DMS79 (cell line): ENCODE results near the gene PLXND1.
"Not testable (repeated sequence)": the region's sequence is repeated elsewhere in the genome, so short reads cannot be mapped to it uniquely, and the experiment has no call there.

Source experiments
- DNase-seq: peaks from one replicate; lab custom pipeline; 2025; lab: John Stamatoyannopoulos, UW

Gene PLXND1

DNA sequence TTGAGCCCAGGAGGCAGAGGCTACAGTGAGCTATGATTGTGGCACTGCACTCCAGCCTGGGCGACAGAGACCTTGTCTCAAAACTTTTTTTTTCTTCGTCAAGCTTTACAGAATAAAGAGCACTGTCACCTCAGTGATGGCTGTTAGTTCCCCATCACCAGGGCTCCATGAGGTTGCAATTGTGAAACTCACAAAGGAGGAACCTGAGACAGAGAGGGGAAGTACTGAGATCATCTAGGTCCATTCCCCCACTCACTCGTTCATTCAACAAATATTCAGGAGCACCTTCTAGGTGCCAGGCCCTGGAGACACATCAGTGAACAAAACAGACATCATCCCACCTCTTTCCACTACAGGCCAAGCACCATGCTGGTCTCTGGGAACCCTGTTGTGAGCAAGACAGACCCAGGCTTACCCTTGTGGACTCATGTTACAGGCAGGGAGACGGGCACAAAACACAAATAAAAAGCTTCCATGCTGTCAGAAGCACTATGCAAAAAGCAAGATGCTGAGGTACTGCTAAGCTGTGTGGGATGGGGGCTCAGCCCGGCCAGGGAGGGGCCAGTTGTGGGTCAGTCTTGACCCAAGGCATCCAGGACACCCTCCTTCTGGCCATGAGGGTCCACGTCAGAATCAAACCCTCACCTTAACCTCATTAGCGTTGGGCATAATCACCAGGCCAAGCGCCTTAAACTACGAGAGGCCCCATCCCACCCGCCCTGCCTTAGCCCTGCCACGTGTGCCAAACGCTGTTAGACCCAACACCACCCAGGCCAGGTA, 80.2 kb downstream of the PLXND1 start:
- DNase-seq: no peak

DNA sequence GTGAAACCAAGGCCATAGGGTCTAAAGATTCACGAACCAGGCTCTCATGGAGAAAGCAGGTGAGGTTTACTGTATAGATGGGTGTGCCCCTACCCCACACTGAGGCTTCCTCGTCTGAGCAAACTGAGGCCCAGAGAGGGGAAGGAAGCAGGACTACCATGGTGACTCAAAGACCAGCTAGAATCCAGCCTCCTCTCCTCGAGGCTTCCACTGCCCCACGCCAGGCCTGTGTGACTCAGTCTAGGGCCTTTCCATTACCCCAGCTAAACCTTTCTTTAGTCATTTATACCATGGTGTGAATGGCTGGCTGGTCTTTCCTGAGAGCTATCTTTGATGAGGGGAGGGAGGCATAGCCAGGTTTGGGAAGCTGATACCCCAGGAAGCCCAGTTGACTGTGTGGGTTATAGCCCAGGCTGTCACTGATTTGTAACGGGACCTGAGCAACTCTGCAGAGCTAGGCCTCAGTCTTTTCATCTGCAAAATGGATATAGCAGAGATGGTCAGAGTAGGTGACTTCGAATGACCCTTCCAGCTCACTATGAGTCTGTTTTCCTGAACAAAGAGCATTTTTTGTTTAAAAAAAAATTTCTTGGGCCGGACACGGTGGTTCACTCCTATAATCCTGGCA, 81.0 kb downstream of the PLXND1 start:
- no peak for DNase-seq

DNA sequence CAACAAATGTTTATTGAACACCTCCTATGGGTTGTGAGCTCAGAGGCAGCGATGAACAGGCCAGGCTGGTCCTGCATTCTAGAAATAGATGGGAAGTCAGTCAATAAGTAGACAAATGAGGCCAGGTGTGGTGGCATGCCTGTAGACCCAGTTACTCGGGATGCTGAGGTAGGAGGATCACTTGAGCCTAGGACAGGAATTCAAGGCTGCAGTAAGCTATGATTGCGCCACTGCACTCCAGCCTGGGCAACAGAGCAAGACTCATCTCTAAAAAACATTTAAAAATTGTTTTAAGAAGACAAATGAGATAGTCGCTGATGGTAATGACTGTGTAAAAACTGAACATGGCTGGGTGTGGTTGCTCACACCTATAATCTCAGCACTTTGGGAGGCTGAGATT, 82.4 kb downstream of the PLXND1 start:
- no peak for DNase-seq

DNA sequence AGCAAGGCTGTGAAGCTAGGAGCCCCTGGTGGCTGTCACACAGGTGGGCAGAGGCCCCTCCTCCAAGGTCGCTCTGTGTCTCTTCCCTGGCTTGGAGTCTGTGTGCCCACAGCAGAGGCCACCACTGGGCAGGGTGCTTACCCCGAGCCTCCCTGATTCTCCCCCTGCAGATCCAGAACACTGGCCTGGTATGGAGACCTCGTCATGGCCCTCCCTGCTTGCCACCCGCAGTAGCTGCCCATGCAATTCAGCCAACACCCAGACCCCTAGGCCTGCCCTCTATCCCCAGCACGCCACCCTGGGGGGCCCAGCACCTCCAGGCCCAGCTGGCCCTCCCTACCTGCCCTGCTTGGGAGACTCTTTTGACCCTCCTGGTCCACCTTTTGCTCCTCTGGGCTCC, 83.5 kb downstream of the PLXND1 start:
- DNase-seq: no peak

DNA sequence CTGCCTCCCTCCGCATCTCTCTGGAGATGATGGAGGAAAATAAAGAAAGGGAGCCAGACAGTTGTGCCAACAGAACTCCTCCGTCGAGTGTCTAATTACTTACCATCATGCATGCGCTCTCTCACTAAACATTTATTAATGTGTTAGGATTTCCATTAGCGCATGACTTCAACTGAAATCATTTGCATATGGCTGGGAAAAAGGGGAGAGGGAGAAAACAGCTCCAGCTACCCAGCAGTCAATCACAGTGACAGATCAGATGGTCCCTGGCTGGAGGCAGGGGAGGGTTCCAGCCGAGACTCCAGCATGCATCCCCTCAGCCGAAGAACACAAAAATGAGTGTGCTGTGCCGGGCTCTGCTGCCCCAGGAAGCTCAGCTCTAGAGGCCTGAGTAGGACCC, 84.9 kb downstream of the PLXND1 start:
- DNase-seq: no peak

DNA sequence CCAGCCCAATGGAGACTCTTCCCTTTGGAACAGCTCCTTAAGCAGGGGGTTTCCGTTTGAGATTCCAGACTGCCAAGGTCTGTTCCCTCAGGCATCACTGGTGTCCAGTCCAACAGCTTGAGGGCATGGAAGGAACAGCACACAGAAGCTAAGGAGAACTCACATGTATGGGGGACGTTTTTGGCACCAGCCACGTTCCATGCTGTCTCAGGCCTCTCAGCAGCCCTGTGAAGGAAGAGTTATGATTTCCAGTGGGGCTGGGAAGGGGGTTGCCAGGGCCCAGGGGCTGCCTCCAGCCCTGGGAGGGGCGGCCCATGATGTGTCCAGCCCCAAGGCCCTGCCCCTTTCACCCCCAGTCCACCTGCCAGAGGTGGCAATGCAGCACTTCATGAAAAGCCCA, 85.5 kb downstream of the PLXND1 start:
- DNase-seq: no peak

DNA sequence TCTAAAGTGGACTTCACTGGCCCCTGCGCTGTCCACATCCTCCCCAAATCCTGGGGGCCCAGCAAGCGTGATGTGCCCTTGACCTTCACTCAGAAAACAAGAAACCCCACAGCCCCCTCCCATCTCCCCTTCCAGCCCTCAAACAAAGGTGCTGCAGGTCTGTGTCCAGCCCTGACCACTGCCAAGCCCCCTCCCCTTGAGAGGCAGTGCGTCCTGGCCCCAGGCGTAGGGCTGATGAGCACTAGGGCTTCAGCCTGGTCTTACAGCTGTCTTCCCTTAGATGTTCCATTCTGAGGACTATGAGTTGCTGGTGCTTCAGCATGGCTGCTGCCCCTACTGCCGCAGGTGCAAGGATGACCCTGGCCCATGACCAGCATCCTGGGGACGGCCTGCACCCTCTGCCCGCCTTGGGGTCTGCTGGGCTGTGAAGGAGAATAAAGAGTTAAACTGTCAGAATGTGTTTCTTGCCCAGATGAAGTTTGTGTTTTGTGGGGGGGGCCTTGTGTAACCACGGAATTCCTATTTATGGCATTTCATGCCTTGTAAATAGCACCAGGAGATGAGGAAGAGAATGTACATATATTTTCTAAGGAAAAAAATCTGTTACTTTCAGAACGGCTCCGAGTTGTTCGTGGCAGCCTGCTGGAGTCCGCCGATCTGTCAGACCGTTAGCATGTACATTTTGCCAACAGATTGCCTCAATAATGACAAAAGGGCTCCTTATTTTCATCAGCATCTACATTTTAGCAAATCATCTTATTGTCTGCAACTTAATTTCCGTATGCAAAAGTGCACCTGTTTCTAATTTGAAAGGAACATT, 86.4 kb downstream of the PLXND1 start:
- DNase-seq: no peak

DNA sequence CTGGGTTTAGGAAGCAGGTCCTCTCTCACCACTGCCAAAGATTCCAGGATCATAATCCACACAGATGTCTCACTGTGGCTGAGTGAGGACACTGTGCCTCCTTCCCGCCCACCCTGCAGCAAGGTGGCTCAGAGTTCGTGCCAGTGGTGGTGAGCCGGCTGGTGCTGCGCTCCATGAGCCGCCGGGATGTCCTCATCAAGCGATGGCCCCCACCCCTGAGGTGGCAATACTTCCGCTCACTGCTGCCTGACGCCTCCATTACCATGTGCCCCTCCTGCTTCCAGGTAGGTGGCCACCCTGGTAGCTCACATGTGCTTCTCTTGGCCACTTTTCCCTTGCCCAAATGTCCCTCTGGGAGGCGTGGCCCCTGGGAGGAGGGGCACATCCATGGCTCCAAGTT, 87.0 kb downstream of the PLXND1 start:
- no peak for DNase-seq

DNA sequence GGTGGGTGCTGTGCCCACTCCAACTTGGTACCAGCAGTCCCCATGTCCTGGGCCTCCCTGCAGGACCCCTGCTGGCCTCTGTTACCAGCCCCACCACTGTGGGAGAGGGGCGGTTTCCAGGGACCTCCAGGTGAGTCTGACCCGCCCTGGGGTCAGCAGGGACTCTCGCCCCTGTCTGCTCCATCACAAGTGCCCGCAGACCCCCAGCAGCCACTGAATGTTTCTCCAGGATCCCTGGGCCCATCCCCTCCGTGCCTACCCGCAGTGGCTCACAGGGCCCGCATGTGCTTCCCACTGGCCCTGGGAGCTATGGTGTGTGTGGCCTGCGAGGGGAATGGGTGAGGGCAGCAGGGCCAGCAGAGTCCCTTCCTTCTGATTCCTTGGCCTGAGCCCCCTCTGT, 87.9 kb downstream of the PLXND1 start:
- no peak for DNase-seq

DNA sequence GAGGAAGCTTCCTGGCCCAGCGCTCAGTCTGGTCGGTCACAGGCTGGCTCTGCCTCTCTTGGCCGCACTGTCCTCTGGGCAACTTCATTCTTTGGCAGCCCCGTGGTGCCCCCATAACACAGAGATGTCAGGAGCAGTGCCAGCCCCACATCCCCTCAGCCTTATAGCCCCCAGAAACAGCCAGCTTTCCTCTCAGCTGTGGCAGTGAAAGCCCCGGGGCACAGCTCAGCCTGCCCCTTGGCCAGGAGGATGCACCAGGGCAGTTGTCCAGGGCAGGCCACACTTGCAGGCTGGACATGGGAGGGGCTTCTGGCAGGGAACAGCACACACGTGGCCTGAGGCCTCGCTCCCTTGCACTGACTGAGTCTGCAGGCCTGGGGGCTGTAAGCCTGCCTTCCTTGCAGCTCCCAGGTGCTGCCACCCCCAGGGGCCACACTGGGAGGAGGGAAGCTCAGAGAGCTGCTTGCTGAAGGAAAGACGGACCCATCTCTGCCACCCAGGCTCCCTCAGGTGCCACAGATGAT, 88.4 kb downstream of the PLXND1 start:
- no peak for DNase-seq

DNA sequence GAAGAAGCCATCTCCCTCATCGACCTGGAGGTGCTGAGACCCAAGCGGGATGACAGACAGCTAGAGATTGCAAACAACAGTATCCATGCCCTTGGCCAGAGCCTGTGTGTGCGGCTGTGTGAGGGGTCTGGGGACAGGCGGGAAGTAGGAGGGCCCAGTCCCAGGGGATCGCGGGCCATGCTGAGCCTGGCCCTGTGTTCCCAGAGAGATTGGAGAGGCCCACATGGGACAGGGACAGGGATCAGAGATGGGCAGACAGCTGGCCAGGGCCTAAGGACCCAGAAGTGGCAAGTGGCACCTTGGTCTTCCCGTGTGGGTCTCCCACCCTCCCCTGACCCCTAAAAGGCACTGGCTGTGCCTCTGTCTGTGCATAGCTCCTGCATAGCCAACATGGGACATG, 89.0 kb downstream of the PLXND1 start:
- no peak for DNase-seq

DNA sequence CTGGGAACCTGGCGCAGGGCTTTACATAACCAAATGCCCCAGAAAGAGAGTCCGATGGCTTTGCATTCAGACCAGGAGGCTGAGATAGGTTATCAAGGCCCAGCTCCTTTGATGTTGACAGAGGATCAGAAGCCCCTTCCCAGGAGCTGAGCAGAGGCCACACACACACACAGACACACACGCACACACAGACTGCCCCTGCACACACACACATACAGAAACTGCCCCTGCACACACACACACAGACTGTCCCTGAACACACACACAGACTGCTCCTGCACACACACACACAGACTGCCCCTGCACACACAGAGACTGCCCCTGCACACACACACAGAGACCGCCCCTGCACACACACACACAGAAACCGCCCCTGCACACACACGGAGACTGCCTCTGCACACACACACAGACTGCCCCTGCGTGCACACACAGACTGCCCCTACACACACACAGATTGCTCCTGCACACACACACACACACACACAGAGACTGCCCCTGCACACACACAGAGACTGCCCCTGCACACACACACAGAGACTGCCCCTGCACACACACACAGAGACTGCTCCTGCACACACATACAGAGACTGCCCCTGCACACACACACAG, 90.5 kb downstream of the PLXND1 start:
- not testable (repeated sequence) for DNase-seq

DNA sequence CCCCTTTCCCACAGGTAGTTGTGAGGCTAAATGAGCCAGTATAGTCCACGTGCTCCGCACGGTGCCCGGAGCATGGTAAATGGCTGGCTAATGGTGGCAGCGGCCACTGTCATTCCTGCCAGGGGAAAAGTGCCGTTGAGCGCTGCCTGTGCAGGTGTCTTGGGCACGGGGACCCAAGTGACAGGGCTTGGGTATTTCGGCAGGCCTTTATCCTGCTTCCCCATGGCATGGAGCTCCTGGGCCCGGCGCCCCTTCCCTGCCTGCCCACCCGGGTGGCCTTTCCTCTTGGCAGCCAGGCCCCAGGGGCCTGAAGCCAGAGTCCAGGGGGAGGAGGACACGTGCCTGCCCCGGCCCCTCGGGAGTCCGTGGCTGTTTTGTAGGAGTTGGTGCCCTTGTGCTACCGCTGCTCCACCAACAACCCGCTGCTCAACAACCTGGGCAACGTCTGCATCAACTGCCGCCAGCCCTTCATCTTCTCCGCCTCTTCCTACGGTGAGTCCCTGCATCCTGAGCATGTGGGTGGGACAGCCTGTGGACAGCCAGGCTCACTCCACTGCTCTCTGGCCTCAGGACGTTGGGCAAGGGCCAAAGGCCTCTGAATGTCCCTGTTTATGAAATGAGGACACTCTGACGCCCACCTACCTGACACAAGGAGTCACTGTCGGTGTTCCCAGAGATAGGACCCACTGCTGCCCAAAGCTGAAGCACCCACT, 91.2 kb downstream of the PLXND1 start:
- not testable (repeated sequence) for DNase-seq

DNA sequence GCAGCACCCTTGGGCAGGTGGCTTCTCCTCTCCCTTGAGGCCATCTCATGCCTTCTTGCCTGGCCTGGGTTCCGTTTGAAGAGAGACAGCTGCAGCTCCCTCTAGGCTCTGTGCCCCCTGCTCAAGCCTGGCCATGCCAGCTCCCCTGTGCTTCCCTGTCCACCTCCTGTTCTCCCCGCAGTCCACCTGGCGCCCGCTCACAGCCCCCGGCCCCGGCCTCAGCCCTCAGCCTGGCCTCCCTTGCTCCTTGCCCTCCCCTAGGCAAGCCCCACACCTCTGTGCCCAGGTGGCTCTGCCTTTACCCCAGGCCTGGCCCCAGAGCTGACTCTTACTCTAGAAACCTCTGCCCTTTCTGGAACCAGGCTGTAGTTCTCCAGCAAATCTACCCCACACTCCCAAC, 91.9 kb downstream of the PLXND1 start:
- DNase-seq: no peak

DNA sequence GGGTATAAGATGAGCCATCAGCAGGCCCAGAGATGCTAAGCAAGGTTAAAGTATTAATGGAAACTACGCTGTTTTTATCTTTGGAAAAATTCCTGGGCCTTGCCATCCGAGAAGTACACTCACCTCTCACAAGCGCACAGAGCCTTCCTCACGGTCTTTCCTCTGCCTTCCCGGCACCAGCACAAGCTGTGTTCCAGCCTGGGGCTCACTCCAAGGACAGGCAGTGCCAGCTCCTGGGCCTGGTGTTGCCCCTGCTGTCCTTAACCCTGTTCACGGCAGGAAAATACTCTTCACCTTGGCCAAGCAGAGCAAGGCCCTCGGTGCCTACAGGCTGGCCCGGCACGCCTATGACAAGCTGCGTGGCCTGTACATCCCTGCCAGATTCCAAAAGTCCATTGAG, 92.4 kb downstream of the PLXND1 start:
- DNase-seq: no peak

DNA sequence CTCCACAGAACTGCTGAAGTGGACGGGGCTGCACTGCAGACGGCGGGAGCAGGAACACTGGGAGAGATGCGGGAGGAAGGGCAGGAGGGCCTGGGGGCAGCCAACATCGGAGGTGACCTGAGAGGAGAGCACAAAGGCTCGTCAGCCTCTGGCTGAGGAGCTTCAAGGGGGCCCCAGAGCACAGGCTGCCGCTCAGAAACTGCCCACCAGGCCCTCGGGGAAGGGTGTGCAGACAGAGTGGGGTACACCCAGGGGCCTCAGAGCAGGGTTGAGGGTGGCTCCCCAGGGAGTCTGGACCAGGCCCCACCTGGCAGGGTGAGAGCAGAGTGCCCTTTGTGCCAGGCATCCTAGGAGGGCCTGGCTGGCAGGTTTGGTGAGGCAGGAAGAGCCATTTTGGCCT, 92.8 kb downstream of the PLXND1 start:
- no peak for DNase-seq

DNA sequence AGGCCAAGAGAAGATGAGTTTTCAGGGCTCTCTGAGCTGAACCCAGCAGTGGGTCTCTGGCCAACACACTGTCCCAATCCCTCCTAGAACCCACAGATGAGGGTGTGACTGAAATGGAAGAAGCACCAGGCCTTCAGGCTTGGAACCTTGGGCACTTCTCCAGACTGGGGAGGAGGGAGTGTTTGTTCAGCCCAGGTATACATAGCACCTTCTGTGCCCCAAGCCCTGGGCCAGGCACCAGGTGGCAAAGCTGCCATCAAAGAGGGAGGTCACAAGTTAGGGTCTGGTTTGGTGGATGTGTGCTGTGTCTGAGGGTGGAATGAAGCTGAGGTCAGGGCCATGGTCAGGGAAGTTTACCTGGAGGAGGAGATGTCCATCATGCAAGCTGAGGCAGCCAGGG, 93.9 kb downstream of the PLXND1 start:
- DNase-seq: no peak

DNA sequence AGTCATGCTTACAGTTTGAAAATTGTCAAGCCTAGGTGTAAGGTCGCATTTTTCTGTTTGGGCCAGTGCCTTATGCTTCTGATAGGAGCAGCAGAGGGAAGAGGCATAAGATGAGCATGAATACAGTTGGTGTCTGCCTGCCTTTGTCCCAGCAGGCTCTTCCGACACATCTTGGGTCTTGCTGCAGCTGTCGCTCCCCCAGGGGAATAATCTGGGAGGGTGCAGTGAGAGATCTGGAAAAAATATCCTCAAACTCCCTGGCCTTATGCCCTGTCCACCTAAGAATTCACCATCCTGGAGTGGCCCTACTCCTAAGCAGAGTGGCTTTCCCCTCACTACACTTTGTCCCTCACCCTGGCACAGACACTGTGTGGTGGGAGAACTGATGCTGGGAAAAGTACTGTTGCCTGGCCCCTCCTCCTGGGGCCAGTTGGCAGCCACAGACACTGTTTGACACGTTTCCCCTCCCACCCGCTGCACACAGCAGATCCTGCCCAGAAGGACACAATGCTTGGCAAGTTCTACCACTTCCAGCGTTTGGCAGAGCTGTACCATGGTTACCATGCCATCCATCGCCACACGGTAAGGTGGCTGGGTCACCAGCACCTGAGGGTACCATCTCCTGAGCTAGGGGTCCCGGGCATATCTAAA, 99.2 kb downstream of the PLXND1 start:
- peak; percentile 11 for DNase-seq

DNA sequence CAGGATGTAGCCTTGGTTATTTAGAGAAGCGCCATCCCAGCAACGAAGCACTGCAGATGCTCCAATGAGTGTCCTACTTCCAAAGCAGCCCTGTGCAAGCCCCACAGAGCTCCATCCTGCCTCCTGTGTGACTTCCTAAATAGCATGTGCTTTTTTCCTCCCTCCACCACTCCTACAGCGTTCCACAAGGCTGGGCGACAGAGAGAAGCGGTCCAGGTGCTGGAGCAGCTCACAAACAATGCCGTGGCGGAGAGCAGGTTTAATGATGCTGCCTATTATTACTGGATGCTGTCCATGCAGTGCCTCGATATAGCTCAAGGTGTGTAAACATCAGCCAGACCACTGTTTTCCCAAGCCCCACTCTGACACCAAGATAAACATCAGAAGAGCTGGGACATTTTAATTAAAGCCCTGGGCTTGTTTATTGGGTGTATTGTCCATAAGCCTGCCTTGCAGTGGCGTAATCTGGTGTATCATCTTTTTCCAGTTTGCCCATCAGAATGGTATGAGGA, 100.2 kb downstream of the PLXND1 start:
- peak; percentile 75 for DNase-seq

DNA sequence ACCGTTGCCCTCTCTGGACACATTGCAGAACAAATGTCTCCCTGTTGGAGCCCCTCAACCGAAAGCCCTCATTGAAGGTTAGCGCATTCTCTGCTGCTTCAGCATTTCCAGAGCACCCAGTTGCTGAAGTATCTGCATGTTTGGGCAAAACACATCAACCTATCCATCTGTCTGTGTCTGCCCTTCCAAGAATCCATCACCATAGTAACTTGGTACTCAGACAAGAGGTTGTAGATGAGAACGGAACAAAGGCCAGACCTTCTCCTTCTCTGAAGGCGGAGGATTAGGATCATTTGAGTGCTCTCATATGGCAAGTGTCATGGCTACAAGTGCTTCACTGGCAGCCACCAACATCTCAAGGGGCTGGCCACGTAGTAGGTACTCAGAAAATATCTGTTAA, 101.1 kb downstream of the PLXND1 start:
- DNase-seq: peak; percentile 97
